GM12872 (cell line): ENCODE measurements around the gene CHD6.

Source experiments
- CTCF ChIP-seq: IDR thresholded peaks from 3 replicates; pipeline ENCODE4 v1.5.1; 2011; ENCODE audit warnings: low read depth, mild to moderate bottlenecking, low read length, moderate library complexity; ENCODE audit not compliant: insufficient read depth

The CHD6 gene

GRCh38 chr20:41619360-41620100, 1.4 kb upstream of the CHD6 start:
- no peak for TF ChIP-seq CTCF

GRCh38 chr20:41618807-41619311, 682 bp upstream of the CHD6 start:
- no peak for TF ChIP-seq CTCF

GRCh38 chr20:41617059-41617901, 897 bp downstream of the CHD6 start:
- no peak for TF ChIP-seq CTCF

- TF ChIP-seq CTCF, result no peak
Measured at GRCh38 chr20:41616228-41616627, 1.9 kb downstream of the CHD6 start.

GRCh38 chr20:41615676-41616075, 2.5 kb downstream of the CHD6 start:
- no peak for TF ChIP-seq CTCF

- TF ChIP-seq CTCF, result no peak
Measured at GRCh38 chr20:41615110-41615509, 3.1 kb downstream of the CHD6 start.

- TF ChIP-seq CTCF, result no peak
Measured at GRCh38 chr20:41613321-41613720, 4.9 kb downstream of the CHD6 start.
